ENCODE data around the gene MRPS18B. TPM values are rescaled to one million over a fixed set of nuclear protein-coding genes. Genes with fewer than 3 reads are reported as not detected.
A peak's percentile ranks its signal among the peaks of the same experiment; 100 is the strongest.

Gene MRPS18B
- total and polyA plus RNA-seq, 2 of the 13 experiments (the other 11 are each of a cell fraction or from before 2014, with no cell fraction given): 125 to 131 TPM

- TF ChIP-seq NAIF1 (CRISPR knock-in tag; IDR thresholded peaks at IDR 0.05; ENCODE audit: borderline replicate concordance) (no peak; the same call in 1 of the 2 replicates), PBX2 (CRISPR knock-in tag; IDR thresholded peaks at IDR 0.05) (no peak), ATM (IDR thresholded peaks at IDR 0.05; ENCODE audit: borderline replicate concordance) (no peak), ZNF83 (CRISPR knock-in tag; IDR thresholded peaks at IDR 0.05; ENCODE audit: borderline replicate concordance) (peak; percentile 84; the same call in 1 of the 2 replicates), NONO (IDR thresholded peaks at IDR 0.05) (no peak), NONO (CRISPR knock-in tag; conservative IDR thresholded peaks at IDR 0.05) (peak; percentile 99), ZNF674 (CRISPR knock-in tag; IDR thresholded peaks at IDR 0.05; ENCODE audit: low read depth) (peak; percentile 99; the same call in 1 of the 2 replicates), BCLAF1 (IDR thresholded peaks at IDR 0.05) (no peak), FOXK2 (IDR thresholded peaks at IDR 0.05) (no peak), SYNCRIP (IDR thresholded peaks at IDR 0.05; ENCODE audit: insufficient read depth, low read depth, low read length) (no peak), CREB1 (IDR thresholded peaks at IDR 0.05) (no peak), CREB1 (CRISPR knock-in tag; IDR thresholded peaks at IDR 0.05) (no peak), MAFG (CRISPR knock-in tag; IDR thresholded peaks at IDR 0.05) (no peak), RELA (CRISPR knock-in tag; IDR thresholded peaks at IDR 0.05) (peak; percentile 77; the same call in 1 of the 2 replicates), ZGPAT (CRISPR knock-in tag; IDR thresholded peaks at IDR 0.05) (peak; percentile 99), ZNF143 (CRISPR knock-in tag; IDR thresholded peaks at IDR 0.05) (peak; percentile 50), ZNF138 (CRISPR knock-in tag; IDR thresholded peaks at IDR 0.05; ENCODE audit: low read depth) (peak; percentile 67), RBM39 (IDR thresholded peaks at IDR 0.05; ENCODE audit: low read depth, low read length, poor library complexity, severe bottlenecking) (peak; percentile 92), THAP7 (CRISPR knock-in tag; IDR thresholded peaks at IDR 0.05) (peak; percentile 84; the same call in 1 of the 2 replicates), ZSCAN12 (CRISPR knock-in tag; IDR thresholded peaks at IDR 0.05) (0 out of 2 replicates have a peak, but pooled peaks have one; percentile 44), ETV5 (CRISPR knock-in tag; IDR thresholded peaks at IDR 0.05; ENCODE audit: borderline replicate concordance) (peak; percentile 71), EZH2 (conservative IDR thresholded peaks at IDR 0.05; ENCODE audit: low read depth, low read length) (no peak), CREM (IDR thresholded peaks at IDR 0.05) (no peak), CREM (CRISPR knock-in tag; IDR thresholded peaks at IDR 0.05) (peak; percentile 43; the same call in 1 of the 2 replicates), ARNTL (CRISPR knock-in tag; IDR thresholded peaks at IDR 0.05) (peak; percentile 81)
Observed at GRCh38 chr6:30647242-30648116, 29.8 kb downstream of the MRPS18B start (continued).

Measured in HepG2 (cell line).